Endothelial cell of umbilical vein (primary cell): ENCODE results near the gene SYK. TPM values are rescaled to one million over a fixed set of nuclear protein-coding genes. Genes with fewer than 3 reads are reported as not detected.

Experiments
- BruUV-seq: library from RNA; stranded (reverse); fragments of 400-500 nt; replicated peaks from 2 replicates; lab custom pipeline; 2021; lab: Mats Ljungman, UMichigan
- CTCF ChIA-PET: fragments of 300-600, 350-600 bp; sonication (Branson Sonifier 250); formaldehyde crosslinking; loops from one replicate; lab custom pipeline; 2021; ENCODE audit warnings: antibody characterized with exemption, inconsistent platforms; lab: Charles Lee
- POLR2A ChIA-PET: fragments of 300-600, 350-600 bp; sonication (Branson Sonifier 250); formaldehyde crosslinking; loops from one replicate; lab custom pipeline; 2021; ENCODE audit warnings: antibody characterized with exemption, inconsistent platforms; lab: Charles Lee
- DNase-seq: peaks from one replicate; pipeline ENCODE4 v3.0.0-alpha.2; 2011; ENCODE audit warnings: low read depth, low spot score
- FAIRE-seq: peaks from 2 replicates; lab custom pipeline; 2011; peaks lifted over from hg19 to GRCh38; lab: Jason Lieb, UNC
- H2AFZ ChIP-seq: 2 replicates; pipeline ENCODE4 v1.6.0; 2012; ENCODE audit warnings: low read depth, low read length, control low read depth, inconsistent platforms
- H3K27ac ChIP-seq: 2 replicates; pipeline ENCODE4 v1.5.1; 2011; ENCODE audit warnings: low read depth, mild to moderate bottlenecking, control low read depth, low read length, moderate library complexity; ENCODE audit not compliant: insufficient read depth
- H3K27me3 ChIP-seq, 2 experiments: 2 replicates each; pipeline versions ENCODE4 v1.6.0 to v1.6.1; 2011; ENCODE audit warnings: low read length in 2 of 2, mixed read lengths in 1 of 2; ENCODE audit not compliant: control insufficient read depth in 2 of 2, insufficient read depth in 2 of 2
- H3K36me3 ChIP-seq, 2 experiments: 2 replicates in 1 of 2; 3 replicates in 1 of 2; pipeline ENCODE4 v1.5.1; 2011; ENCODE audit warnings: low read length in 2 of 2, mild to moderate bottlenecking in 1 of 2, moderate library complexity in 1 of 2; ENCODE audit not compliant: control insufficient read depth in 2 of 2, insufficient read depth in 2 of 2; ENCODE audit errors: extremely low read depth in 1 of 2
- H3K4me1 ChIP-seq: 3 replicates; pipeline ENCODE4 v1.5.1; 2011; ENCODE audit warnings: mild to moderate bottlenecking, low read length; ENCODE audit not compliant: control insufficient read depth, insufficient read depth; ENCODE audit errors: extremely low read depth
- H3K4me2 ChIP-seq: 2 replicates; pipeline ENCODE4 v1.6.1; 2011; ENCODE audit warnings: low read length, control low read depth, mixed read lengths; ENCODE audit not compliant: insufficient read depth
- H3K4me3 ChIP-seq, 3 experiments: fragments of 200-600 bp in 1 of 3; sonication (generic), shearing (Covaris generic) in 1 of 3; replicated peaks in 1 of 3; 2 replicates each; pipeline ENCODE4 v1.5.1; 2011 to 2016; ENCODE audit warnings: control low read depth in 3 of 3, low read length in 3 of 3, mild to moderate bottlenecking in 2 of 3, inconsistent platforms in 1 of 3, low read depth in 1 of 3, moderate library complexity in 1 of 3; ENCODE audit not compliant: insufficient read depth in 1 of 3
- H3K79me2 ChIP-seq: 2 replicates; pipeline ENCODE4 v1.6.0; 2012; ENCODE audit warnings: low read length, inconsistent platforms; ENCODE audit not compliant: control insufficient read depth, insufficient read depth
- H3K9ac ChIP-seq: replicated peaks from 2 replicates; pipeline ENCODE3; 2011; ENCODE audit warnings: low read length, control low read depth; ENCODE audit not compliant: insufficient read depth; ENCODE audit errors: extremely low read depth
- H3K9me1 ChIP-seq: replicated peaks from 3 replicates; pipeline ENCODE4 v1.6.0; 2011; ENCODE audit warnings: mild to moderate bottlenecking, low read length; ENCODE audit not compliant: control insufficient read depth, insufficient read depth; ENCODE audit errors: extremely low read depth
- H3K9me3 ChIP-seq: replicated peaks from 2 replicates; pipeline ENCODE4 v1.5.1; 2012; ENCODE audit warnings: low read length, inconsistent platforms; ENCODE audit not compliant: control insufficient read depth, insufficient read depth
- H4K20me1 ChIP-seq: replicated peaks from 2 replicates; pipeline ENCODE3; 2011; ENCODE audit warnings: mild to moderate bottlenecking, low read length; ENCODE audit not compliant: control insufficient read depth, insufficient read depth; ENCODE audit errors: extremely low read depth
- CTCF ChIP-seq, 2 donors: IDR thresholded peaks; 1 replicate in 1 of 2; 2 replicates in 1 of 2; pipeline ENCODE4 v1.5.1; 2011; ENCODE audit warnings: low read length in 2 of 2, mild to moderate bottlenecking in 2 of 2, moderate library complexity in 2 of 2, control low read depth in 1 of 2, inconsistent platforms in 1 of 2, low read depth in 1 of 2; ENCODE audit not compliant: insufficient read depth in 1 of 2; ENCODE audit errors: extremely low read depth in 1 of 2
- GATA2 ChIP-seq: IDR thresholded peaks from 2 replicates; pipeline ENCODE4 v1.7.0; 2011; ENCODE audit warnings: low read depth, mild to moderate bottlenecking, moderate library complexity, mixed read lengths, low read length; ENCODE audit not compliant: insufficient read length, insufficient read depth
- MYC ChIP-seq: IDR thresholded peaks from one replicate; pipeline ENCODE4 v1.6.1; 2011; ENCODE audit warnings: mild to moderate bottlenecking, low read depth, low read length
- dilution Hi-C: fragments of 300-500 bp; cut with MboI; formaldehyde crosslinking; loops from one replicate; pipeline ENCODE4 v1.15.0; 2019; ENCODE audit warnings: low sequenced_read_pairs; ENCODE audit not compliant: extremely low pct_ligation_motif_present
- intact Hi-C: fragments of 100-400 bp; cut with micrococcal nuclease; formaldehyde crosslinking; loops from one replicate; pipeline ENCODE4 v1.10.0; 2022
- polyA plus RNA-seq, 4 experiments: library from polyadenylated mRNA; depleted of rRNA in 3 of 4; stranded (reverse) in 3 of 4; unstranded in 1 of 4; fragments of >200 nt; gene quantifications; 2 replicates each; pipeline versions ENCODE4 v1.2.1 to v1.2.3, GENCODE V29; 2011 to 2012; ENCODE audit warnings: missing spikeins in 1 of 4
- total RNA-seq: library from RNA; stranded (reverse); gene quantifications from 2 replicates; pipeline ENCODE4 v1.2.3, GENCODE V29; 2021
- TF ChIP-seq, protein P1 (sequence below): IDR thresholded peaks from 2 replicates; pipeline ENCODE4 v1.6.1; 2011; ENCODE audit not compliant: insufficient read depth, insufficient read length

Gene SYK
- total and polyA plus RNA-seq, 2 donors (not counting 3 experiments of a cell fraction or from before 2014, with no cell fraction given), result not detected

- CTCF ChIA-PET, result interaction anchor here (0.8 to 1.1 kb wide), 3 partner anchors 9 to 821 kb away, joined by 3 to 7 read pairs (median 4); no protein-coding TSS in a partner anchor
- Histone ChIP-seq H3K4me2 (no peak overlapping the region), H3K9me1 (no peaks in the 10 kb centered on the region), H3K9ac (no peak overlapping the region), H3K36me3 (no peaks in the 10 kb centered on the region), H3K27me3 (no peaks in the 10 kb centered on the region), H3K9me3 (no peaks in the 10 kb centered on the region), H3K27ac (no peak overlapping the region), H3K4me3 (no peak overlapping the region), H2AFZ (no peak overlapping the region), H4K20me1 (no peaks in the 10 kb centered on the region), H3K79me2 (no peaks in the 10 kb centered on the region), H3K4me1 (no peaks in the 10 kb centered on the region)
- FAIRE-seq (no peak), DNase-seq (no peak)
- intact Hi-C loops (no loop called here), dilution Hi-C loops (no loop called here)
- no TSS peak for BruUV-seq
- POLR2A ChIA-PET, result no interaction called here
- TF ChIP-seq MYC, result no peak
- TF ChIP-seq CTCF (IDR thresholded peaks at IDR 0.05; ENCODE audit: extremely low read depth in 1 of 2, insufficient read depth in 1 of 2, low read depth in 1 of 2, low read length in 2 of 2), result no peak
- no peak for TF ChIP-seq GATA2
- TF ChIP-seq, protein P1, sequence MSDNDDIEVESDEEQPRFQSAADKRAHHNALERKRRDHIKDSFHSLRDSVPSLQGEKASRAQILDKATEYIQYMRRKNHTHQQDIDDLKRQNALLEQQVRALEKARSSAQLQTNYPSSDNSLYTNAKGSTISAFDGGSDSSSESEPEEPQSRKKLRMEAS, result no peak
Measured at GRCh38 chr9:90905822-90906221, 104.2 kb downstream of the SYK start.
